GM19372 (cell line): ENCODE results near the gene RNFT1.
"Not testable (repeated sequence)": the region's sequence is repeated elsewhere in the genome, so short reads cannot be mapped to it uniquely, and the experiment has no call there.

Source experiments
- ATAC-seq: cut with Tn5 transposase; IDR thresholded peaks from one replicate; pipeline ENCODE4 v1.9.1; 2021; ENCODE audit warnings: mild to moderate bottlenecking, low read depth, moderate library complexity; ENCODE audit not compliant: unreplicated experiment

Gene RNFT1

DNA sequence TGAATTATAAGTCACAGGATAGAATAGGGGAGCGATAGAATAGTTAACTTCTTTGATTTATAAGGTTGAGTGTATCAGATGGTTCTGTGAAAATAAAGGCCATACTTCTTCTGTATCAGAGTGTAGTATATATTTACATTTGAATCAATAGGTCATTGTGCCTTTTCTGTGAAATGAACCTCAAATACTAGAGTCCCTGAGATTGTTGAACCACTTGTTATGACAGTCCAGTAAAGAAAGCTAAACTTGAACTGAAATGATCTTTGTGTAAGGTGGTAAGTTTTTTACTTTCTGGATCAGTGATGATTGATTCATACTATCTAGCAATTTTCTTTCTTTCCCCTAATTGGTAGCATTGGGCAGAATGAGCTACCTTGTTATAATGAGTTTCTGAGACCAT, 31.2 kb downstream of the RNFT1 start:
- ATAC-seq: not testable (repeated sequence)

DNA sequence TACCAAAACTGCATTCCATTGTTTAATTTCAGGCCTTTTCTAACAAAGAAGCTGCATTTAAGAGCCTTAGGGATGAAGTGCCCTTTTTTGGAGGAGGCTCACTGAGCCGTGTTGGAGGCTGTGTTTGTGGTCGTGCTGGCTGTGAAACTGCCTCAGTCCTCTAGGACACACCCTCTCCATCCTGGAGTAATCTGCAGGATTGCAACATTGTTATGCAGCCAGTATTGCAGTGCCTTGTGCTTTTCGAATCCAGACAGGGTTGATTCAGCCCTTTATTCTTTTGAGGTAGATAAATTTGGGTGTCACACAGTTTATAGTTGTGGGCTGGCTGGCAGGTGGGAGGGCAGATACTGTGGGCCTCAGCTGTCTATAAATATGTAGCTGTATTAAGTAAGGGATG, 33.8 kb downstream of the RNFT1 start:
- not testable (repeated sequence) for ATAC-seq

DNA sequence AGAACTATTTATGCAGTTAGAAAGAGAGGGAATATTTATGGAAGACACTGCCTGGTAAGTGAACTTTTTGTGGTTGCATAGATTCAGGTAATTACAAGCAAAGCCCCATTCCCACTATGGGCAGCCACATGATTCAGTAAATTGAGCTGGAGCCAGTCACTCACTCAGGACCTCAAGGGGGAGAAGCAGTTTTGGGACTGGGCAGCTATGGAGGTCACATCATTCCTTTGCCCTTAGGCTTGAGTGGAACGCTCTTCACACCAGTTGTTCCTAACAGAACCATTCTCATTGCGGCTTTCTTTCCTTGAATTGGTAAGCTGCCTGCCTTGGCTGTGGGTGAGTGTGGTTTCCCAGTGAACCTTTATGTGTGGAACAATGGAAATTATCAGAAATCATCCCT, 34.4 kb downstream of the RNFT1 start:
- ATAC-seq: not testable (repeated sequence)

DNA sequence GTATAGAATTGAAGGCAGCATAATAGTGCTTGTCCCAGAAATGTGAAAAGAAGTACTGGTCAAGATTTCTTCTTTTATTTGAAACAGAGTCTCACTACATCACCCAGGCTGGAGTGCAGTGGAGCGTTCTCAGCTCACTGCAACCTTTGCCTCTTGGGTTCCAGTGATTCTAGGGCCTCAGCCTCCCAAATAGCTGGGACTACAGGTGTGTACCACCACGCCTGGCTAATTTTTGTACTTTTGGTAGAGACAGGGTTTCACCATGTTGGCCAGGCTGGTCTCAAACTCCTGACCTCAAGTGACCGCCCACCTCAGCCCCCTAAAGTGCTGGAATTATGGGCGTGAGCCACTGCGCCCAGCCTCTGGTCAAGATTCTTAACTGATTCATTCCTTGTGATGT, 43.9 kb downstream of the RNFT1 start:
- ATAC-seq: not testable (repeated sequence)

DNA sequence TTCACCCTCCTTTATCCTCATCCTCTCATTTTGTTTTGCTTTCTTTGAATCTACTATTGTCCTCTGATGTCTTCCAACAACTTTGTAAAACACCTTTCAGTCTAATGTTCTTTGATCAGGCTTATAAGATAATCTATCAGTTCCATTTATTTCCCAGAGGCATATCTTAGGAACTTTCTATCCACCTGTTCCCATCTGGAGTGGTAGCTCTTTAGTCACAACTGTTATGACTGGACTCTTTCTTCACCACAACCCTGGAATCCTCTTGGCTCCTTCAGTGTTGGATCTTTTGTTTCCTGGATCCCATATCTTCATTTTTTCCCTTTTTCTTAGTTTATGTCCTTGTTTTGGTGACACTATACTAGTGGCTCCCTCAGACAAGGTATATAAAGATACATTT, 48.1 kb downstream of the RNFT1 start:
- ATAC-seq: no peak

DNA sequence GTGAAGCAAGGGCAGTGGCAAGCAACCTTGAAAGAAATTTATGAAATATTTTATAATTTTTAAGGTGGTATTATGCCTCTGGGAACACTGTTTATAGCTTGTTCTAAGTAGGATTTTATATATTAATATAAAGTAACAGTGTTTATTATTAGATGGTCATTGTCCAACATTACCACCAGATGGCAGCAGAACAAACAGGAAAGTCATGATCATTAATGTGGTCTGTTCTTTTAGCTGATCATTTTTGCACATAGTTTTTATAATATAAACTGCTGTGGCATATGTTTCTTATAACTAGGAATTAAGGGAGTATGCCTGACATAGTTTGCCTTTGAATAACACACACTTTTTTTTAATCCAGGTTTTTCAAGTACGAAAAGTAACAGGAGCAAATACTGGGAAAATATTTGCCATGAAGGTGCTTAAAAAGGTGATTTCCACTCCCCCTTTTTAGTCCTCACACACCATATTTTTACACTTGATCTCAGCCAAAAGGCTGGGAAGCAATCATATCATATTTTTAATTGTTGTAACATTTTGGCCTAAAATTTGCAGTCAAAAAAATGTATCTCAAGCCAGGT, 50.2 kb downstream of the RNFT1 start:
- ATAC-seq: no peak

DNA sequence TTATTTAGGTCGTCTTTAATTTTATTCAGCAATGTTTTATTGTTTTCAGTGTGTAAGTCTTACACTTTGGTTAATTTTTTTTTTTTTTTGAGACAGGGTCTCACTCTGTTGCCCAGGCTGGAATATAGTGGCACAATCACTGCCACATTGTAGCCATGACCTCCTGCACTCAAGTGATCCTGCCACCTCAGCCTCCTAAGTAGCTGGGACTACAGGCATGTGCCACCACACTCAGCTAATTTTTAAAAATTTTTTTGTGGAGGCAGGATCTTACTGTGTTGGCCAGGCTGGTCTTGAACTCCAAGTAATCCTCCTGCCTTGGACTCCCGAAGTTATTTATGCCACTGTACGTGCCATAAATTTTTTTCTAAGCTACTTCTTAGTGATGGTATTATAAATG, 57.1 kb downstream of the RNFT1 start:
- no peak for ATAC-seq

DNA sequence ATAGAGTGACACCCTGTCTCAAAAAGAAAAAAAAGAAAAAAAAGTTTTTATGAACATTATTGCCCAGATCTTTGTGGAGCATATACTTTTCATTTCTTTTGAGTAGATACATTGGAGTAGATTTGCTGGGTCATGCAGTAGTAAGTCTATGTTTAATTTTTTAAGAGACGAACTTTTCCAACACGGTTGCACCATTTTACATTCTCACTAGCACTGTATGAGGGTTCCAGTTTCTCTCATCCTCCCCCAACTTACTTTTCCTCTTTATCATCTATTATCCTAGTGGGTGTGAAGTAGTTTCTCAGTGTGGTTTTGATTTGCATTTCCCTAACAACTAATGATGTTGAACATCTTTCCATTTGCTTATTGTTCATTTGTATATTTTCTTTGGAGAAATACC, 61.1 kb downstream of the RNFT1 start:
- no peak for ATAC-seq
